HUES6 (cell line): ENCODE results near the gene PNLIPRP1.

ENCODE experiments used
- H3K27ac ChIP-seq: 2 replicates; pipeline ENCODE4 v1.7.0; 2013; ENCODE audit warnings: low read depth, mild to moderate bottlenecking, low read length, inconsistent platforms
- H3K27me3 ChIP-seq: 2 replicates; pipeline ENCODE4 v1.6.1; 2013; ENCODE audit warnings: low read length; ENCODE audit not compliant: control insufficient read depth, insufficient read depth
- H3K36me3 ChIP-seq: 2 replicates; pipeline ENCODE4 v1.6.1; 2013; ENCODE audit warnings: low read length; ENCODE audit not compliant: control insufficient read depth, insufficient read depth
- H3K4me1 ChIP-seq: 2 replicates; pipeline ENCODE4 v1.6.1; 2013; ENCODE audit warnings: low read length; ENCODE audit not compliant: control insufficient read depth, insufficient read depth
- H3K4me3 ChIP-seq: 2 replicates; pipeline ENCODE4 v1.5.1; 2013; ENCODE audit warnings: low read depth, low read length
- H3K9ac ChIP-seq: one replicate; pipeline ENCODE4 v1.6.1; 2013; ENCODE audit warnings: mild to moderate bottlenecking, low read length
- H3K9me3 ChIP-seq: 2 replicates; pipeline ENCODE4 v1.6.1; 2013; ENCODE audit warnings: low read depth, low read length; ENCODE audit not compliant: control insufficient read depth, insufficient read depth

Gene PNLIPRP1

DNA sequence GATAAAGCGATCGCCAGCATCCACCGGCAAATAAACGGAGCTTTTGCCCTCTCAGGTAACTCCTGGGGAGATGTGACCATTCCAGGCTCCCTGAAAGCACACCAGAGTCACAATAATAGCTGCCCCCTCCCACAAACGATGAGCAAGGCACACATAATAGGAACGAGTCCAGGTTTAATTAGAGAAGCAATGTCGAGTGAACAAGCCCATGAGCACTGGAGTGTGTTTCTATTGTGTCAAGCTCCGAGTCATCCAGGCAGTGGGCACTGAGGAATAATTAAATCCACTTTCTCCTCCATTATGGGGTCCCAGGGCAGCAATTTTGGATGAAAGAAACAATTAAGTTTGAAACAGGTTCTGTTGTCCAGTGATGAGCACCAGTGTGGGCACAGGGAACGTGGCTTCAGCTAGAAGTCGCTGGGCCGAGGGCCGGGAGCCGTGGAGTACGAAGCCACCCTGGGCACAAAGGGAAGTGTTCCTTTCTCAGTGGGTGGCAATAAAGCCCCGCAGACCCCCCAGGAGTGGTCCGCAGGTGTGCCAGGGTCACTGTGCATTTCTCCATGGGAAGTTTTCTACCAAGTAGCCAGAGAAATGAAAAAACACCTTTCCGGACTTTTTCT, 41.9 kb downstream of the PNLIPRP1 start:
- no peaks in the 10 kb centered on the region for H3K9me3 ChIP-seq
- H3K36me3 ChIP-seq = no peaks in the 10 kb centered on the region
- no peak overlapping the region for H3K9ac ChIP-seq
- H3K4me1 ChIP-seq = no peaks in the 10 kb centered on the region; the same call in 1 of the 2 replicates
- H3K27me3 ChIP-seq = peaks cover 4% of the 10 kb centered on the region; the same call in 1 of the 2 replicates
- H3K27ac ChIP-seq = no peak overlapping the region
- H3K4me3 ChIP-seq = no peak overlapping the region

DNA sequence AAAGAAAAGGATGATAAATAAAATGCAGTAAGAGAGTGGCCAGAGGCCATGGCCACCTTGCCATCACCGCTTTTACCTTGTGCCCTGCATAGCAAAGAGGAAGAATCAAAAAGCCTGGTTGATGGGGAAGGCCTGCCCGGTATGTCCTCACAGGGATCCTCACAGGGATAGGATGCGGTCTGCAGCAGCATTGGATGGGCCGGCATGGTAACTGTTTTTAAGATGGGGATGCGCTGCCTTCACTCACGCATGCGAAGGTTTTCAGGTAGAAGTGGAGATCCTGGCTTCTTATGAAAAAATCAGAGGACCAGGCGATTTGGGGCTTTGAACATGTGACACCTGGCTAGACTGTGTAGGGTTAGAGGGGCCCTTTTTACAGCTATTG, 42.4 kb downstream of the PNLIPRP1 start:
- Histone ChIP-seq H3K36me3 (no peaks in the 10 kb centered on the region), H3K9me3 (no peaks in the 10 kb centered on the region), H3K9ac (no peak overlapping the region), H3K27me3 (no peaks in the 10 kb centered on the region), H3K4me1 (no peaks in the 10 kb centered on the region; the same call in 1 of the 2 replicates), H3K4me3 (no peak overlapping the region), H3K27ac (no peak overlapping the region)

DNA sequence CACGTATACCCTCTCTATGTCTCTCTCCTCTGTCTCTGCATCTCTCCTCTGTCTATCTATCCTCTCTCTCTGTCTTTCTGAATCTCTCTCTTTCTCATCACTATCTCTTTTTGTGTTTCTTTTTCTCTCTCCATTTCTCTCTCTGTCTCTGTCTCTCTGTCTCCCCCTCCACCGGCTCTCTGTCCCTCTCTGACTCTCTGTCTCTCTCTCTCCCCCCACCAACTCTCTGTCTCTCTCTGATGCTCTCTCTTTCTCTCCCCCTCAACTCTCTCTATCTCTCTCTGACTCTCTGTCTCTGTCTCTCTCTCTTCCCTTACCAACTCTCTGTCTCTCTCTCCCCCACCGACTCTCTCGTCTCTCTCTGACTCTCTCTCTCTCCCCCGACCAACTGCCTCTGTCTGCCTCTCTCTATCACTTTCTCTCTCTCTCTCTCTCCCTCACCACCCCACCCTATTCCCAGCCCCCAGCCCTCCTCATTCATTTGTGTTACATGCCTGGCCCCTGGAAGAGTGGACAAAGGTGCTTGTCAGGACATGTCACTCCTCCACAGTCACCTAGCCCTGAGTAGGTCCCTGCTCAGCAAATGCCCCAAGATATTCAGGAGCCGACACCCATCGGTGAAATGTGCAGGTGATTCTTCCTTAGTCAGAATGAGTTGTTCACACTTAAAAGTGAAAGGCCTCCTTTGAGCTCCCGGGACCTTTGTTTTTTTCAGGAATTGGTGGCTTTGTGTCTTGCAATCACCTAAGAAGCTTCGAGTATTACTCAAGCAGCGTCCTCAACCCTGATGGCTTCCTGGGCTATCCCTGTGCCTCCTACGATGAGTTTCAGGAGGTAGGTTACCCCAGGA, 43.6 kb downstream of the PNLIPRP1 start:
- no peaks in the 10 kb centered on the region for H3K36me3 ChIP-seq
- no peaks in the 10 kb centered on the region; the same call in 1 of the 2 replicates for H3K4me1 ChIP-seq
- H3K9ac ChIP-seq = no peak overlapping the region
- H3K27ac ChIP-seq = no peak overlapping the region
- no peaks in the 10 kb centered on the region for H3K9me3 ChIP-seq
- H3K4me3 ChIP-seq = no peak overlapping the region
- no peaks in the 10 kb centered on the region for H3K27me3 ChIP-seq

DNA sequence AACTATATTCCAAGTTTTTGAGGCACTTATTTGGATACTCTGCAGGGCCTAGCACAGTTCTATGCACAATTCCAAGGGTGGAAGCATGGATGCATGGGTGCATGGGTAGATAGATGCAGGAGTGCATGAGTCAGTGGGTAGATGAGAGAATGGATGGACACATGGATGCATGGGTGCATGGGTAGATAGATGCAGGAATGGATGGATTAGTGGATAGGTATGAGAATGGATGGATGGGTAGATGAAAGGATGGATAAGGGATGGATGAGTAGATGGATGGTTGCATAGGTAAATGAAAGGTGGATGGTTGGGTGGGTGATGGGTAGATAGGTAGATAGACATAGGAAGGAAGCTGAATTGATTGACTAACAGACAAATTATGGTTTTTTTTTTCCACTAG, 45.6 kb downstream of the PNLIPRP1 start:
- Histone ChIP-seq H3K36me3 (no peaks in the 10 kb centered on the region), H3K27ac (no peak overlapping the region), H3K9ac (no peak overlapping the region), H3K27me3 (no peaks in the 10 kb centered on the region), H3K9me3 (no peaks in the 10 kb centered on the region), H3K4me3 (no peak overlapping the region), H3K4me1 (no peaks in the 10 kb centered on the region)

DNA sequence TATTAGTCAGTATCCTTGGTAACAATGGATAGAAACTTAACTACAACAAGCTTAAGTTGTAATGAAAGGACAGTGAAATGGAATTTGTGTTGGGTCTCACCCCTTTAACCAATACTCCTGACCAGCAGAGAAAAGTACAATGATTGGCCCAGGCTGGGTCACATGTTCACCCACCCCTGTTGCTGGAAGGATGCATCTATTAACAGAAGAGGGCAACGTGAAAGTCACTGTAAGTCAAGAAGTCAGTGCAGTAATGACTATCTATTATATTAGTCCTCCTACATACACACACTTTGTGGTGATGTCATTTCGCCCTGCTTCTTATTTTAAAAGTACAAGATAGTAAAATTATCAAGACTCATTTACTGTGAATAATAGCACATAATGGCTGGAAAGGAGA, 46.2 kb downstream of the PNLIPRP1 start:
- Histone ChIP-seq H3K9ac (no peak overlapping the region), H3K27ac (no peak overlapping the region), H3K4me1 (no peaks in the 10 kb centered on the region), H3K4me3 (no peak overlapping the region), H3K36me3 (no peaks in the 10 kb centered on the region), H3K9me3 (no peaks in the 10 kb centered on the region), H3K27me3 (no peaks in the 10 kb centered on the region)

DNA sequence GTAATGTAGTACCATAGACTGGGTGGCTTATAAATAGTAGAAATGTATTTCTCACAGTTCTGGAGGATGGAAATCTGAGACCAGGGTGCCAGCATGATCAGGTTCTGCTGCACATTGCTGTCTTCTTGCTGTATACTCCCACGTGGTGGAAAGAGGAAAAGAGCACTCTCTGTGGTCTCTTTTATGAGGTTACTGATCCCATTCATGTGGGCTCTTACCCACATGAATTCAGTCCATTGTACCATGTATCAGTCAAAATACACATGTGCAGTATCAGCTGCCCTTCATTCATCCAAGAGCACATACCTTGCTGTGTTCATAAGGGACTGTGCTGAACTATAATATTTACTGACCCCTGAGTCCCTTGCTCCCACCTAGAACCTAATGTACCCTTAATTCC, 47.1 kb downstream of the PNLIPRP1 start:
- Histone ChIP-seq H3K27me3 (no peaks in the 10 kb centered on the region), H3K9me3 (no peaks in the 10 kb centered on the region), H3K36me3 (no peaks in the 10 kb centered on the region)

DNA sequence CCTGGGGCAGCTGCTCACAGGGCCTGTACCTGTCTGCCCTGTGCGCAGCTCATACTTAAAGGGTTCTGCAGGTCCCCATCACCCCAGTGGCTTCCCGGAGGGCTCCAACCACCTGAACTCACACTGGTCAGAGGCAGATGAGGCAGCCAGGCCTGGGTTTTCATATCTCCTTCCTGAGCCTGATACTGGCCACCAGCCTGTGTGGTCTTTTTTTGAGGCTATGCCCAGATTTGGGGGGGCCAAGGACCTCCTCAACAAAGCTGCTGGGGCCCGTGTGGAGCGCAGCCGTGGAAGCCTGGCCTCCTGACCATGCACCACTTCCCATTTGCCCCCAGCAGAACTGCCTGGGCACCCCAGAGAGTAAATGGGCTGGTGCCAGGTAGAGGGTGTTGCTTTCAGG, 55.7 kb downstream of the PNLIPRP1 start:
- H3K4me3 ChIP-seq = no peak overlapping the region

More for the DNA sequence above, 47.1 kb downstream of the PNLIPRP1 start:
- Histone ChIP-seq H3K27ac (no peak overlapping the region), H3K4me3 (no peak overlapping the region), H3K4me1 (no peaks in the 10 kb centered on the region), H3K9ac (no peak overlapping the region)

DNA sequence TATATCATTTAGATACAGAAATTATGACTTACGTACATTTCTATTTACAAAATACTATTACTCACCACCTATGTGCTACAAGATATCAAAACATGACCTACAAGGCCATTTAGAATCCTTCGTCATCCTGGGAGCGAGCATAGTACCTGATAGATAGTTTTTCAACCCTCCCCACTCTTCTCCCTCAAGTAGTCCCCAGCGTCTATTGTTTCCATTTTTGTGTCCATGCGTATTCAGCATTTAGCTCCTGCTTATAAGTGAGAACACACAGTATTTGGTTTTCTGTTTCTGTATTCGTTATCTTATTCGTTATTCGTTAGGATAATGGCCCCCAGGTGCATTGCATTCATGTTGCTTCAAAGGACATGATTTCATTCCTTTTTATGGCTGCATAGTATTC, 58.1 kb downstream of the PNLIPRP1 start:
- Histone ChIP-seq H3K9me3 (no peaks in the 10 kb centered on the region), H3K27ac (no peak overlapping the region), H3K4me1 (no peaks in the 10 kb centered on the region), H3K9ac (no peak overlapping the region), H3K27me3 (no peaks in the 10 kb centered on the region), H3K36me3 (no peaks in the 10 kb centered on the region), H3K4me3 (no peak overlapping the region)

More for the DNA sequence above, 55.7 kb downstream of the PNLIPRP1 start:
- Histone ChIP-seq H3K27ac (no peak overlapping the region), H3K27me3 (no peaks in the 10 kb centered on the region), H3K9me3 (no peaks in the 10 kb centered on the region), H3K9ac (no peak overlapping the region), H3K36me3 (no peaks in the 10 kb centered on the region), H3K4me1 (no peaks in the 10 kb centered on the region)

DNA sequence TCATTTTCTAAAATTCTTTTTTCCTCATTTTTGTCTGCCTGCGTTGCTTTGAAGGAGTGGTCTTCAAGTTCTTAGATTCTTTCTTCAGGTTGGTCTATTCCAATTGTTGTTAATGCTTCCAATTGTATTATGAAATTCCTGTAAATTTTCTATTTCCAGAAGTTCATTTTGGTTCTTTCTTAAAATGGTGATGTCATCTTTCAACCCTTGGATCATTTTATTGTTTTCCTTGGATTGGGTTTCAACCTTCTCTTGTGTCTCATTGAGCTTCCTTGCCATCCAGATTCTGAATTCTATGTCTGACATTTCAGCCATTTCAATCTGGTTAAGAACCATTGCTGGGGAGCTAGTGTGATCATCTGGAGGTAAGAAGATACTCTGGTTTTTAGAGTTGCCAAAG, 63.1 kb downstream of the PNLIPRP1 start:
- no peak overlapping the region for H3K9ac ChIP-seq
- no peaks in the 10 kb centered on the region for H3K9me3 ChIP-seq
- no peaks in the 10 kb centered on the region for H3K4me1 ChIP-seq
- H3K4me3 ChIP-seq = no peak overlapping the region
- H3K36me3 ChIP-seq = no peaks in the 10 kb centered on the region
- no peaks in the 10 kb centered on the region for H3K27me3 ChIP-seq
- no peak overlapping the region for H3K27ac ChIP-seq

DNA sequence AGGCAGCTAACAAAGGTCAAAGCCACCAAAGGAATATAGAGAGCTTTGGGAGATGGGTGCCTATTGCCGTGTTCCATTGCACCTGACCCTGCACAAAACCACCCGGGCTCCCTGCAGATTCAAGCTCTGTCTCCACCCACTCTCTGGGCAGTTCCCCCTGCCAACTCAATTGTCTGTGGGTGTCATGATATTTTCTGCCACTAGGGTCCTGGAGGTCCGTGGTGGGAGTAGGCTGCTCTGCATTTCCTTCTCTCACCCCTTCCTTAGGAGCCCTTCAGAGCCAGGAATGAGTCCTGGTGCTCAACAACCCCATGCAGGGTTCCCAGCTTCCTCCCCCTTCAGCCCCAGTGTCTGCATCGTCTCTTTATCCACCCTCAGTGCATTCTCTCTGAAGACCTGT, 64.1 kb downstream of the PNLIPRP1 start:
- no peak overlapping the region for H3K4me3 ChIP-seq
- no peaks in the 10 kb centered on the region for H3K36me3 ChIP-seq
- no peaks in the 10 kb centered on the region for H3K4me1 ChIP-seq
- H3K27me3 ChIP-seq = no peaks in the 10 kb centered on the region
- no peak overlapping the region for H3K9ac ChIP-seq
- no peak overlapping the region for H3K27ac ChIP-seq
- no peaks in the 10 kb centered on the region for H3K9me3 ChIP-seq

DNA sequence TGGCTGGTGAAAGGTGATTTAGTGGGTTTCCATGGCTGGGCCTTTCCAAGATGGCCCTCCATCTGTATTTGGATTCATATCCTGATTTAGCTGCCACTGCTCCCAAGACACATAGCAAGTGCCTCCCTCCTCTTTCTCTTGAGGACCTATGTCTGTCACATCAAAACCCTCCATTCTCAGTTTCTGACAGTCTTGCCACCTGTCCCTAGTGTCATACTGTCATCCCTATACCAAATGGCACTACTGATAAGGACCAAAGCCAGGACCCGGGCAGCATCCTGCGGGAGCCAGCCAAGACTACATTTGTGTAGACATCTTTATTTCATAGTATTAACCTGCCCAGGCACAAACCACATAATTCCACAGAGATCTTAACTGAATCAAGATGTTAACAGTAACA, 64.8 kb downstream of the PNLIPRP1 start:
- no peak overlapping the region for H3K4me3 ChIP-seq
- H3K27ac ChIP-seq = no peak overlapping the region
- H3K27me3 ChIP-seq = no peaks in the 10 kb centered on the region
- no peak overlapping the region for H3K9ac ChIP-seq
- H3K4me1 ChIP-seq = no peaks in the 10 kb centered on the region
- no peaks in the 10 kb centered on the region for H3K9me3 ChIP-seq
- H3K36me3 ChIP-seq = no peaks in the 10 kb centered on the region
